ENCODE results near the gene QKI. TPM values are rescaled to one million over a fixed set of nuclear protein-coding genes. Genes with fewer than 3 reads are reported as not detected.

Gene QKI
- total and polyA plus RNA-seq, 10 of the 15 experiments (the other 5 are each of a cell fraction or from before 2014, with no cell fraction given), result 4.7 to 72.5 (median 38.9) TPM

GRCh38 chr6:163504984-163505640 is 90.6 kb downstream of the QKI start:
- DNase-seq (ENCODE audit: low read depth, low spot score) (no peak), ATAC-seq (no peak), FAIRE-seq (no peak)
- CTCF ChIA-PET, result no interaction called here
- H4K20me1 ChIP-seq (ENCODE audit: control insufficient read depth, insufficient read depth), result no peaks in the 10 kb centered on the region
- no peak for TF ChIP-seq EED (IDR thresholded peaks at IDR 0.05; ENCODE audit: low read depth)
- no peak for TF ChIP-seq SMC3 (IDR thresholded peaks at IDR 0.05; ENCODE audit: borderline replicate concordance, low read length)
- TF ChIP-seq NBN (IDR thresholded peaks at IDR 0.05), result no peak
- TF ChIP-seq POU2F2 (IDR thresholded peaks at IDR 0.05; ENCODE audit: borderline replicate concordance, low read depth, low read length), result no peak
- TF ChIP-seq PAX5 (IDR thresholded peaks at IDR 0.05; ENCODE audit: borderline replicate concordance, low read depth, low read length), result no peak
- no peak for TF ChIP-seq SPI1 (IDR thresholded peaks at IDR 0.05; ENCODE audit: borderline replicate concordance, insufficient read depth, low read depth, low read length)
- TF ChIP-seq SREBF2 (IDR thresholded peaks at IDR 0.05; ENCODE audit: low read length), result no peak
- TF ChIP-seq CEBPB (IDR thresholded peaks at IDR 0.05; ENCODE audit: borderline replicate concordance in 1 of 2, low read depth in 2 of 2, low read length in 2 of 2), result no peak
- no peak for TF ChIP-seq RELB (IDR thresholded peaks at IDR 0.05; ENCODE audit: low read depth)
- TF ChIP-seq BRCA1 (IDR thresholded peaks at IDR 0.05; ENCODE audit: low read depth, low read length), result no peak
- 82% methylated on average over 8 of the region's 8 CpGs for WGBS (ENCODE audit: insufficient coverage, insufficient replicate concordance, low lambda C conversion rate, missing lambda C conversion rate)
- H3K4me2 ChIP-seq (ENCODE audit: control insufficient read depth, insufficient read depth), result no peak overlapping the region
- H3K9me3 ChIP-seq (replicated peaks; ENCODE audit: control insufficient read depth, insufficient read depth, low read length), result peaks cover 28% of the 10 kb centered on the region
- H3K36me3 ChIP-seq (ENCODE audit: control insufficient read depth in 2 of 2, insufficient read depth in 2 of 2, low read length in 1 of 2), result peaks cover 0 to 5% of the 10 kb centered on the region in 2 experiments; a peak in 2 of 4 replicates
- intact Hi-C loops (cut with micrococcal nuclease; ENCODE audit: unreplicated experiment) (no loop called here), in situ Hi-C loops (cut with MboI) (no loop called here)
- no peak overlapping the region for H2AFZ ChIP-seq (ENCODE audit: control insufficient read depth, low read depth, low read length)
- peaks cover 13% of the 10 kb centered on the region for H3K79me2 ChIP-seq (ENCODE audit: control insufficient read depth, insufficient read depth, low read length)
- no peaks in the 10 kb centered on the region for H3K4me1 ChIP-seq (ENCODE audit: control insufficient read depth, insufficient read depth, low read length)
- no peak overlapping the region for H3K27ac ChIP-seq (ENCODE audit: control insufficient read depth, insufficient read depth)
- SMC1A ChIA-PET (ENCODE audit: uncharacterized antibody, unreplicated experiment), result interaction anchor here (1.2 kb wide), 1 partner anchor 23 kb away, joined by 3 read pairs; no protein-coding TSS in a partner anchor
- POLR2A ChIA-PET, result no interaction called here
- no peak overlapping the region for H3K4me3 ChIP-seq
- no TSS peak for BruUV-seq (replicated peaks)
- no peaks in the 10 kb centered on the region for H3K27me3 ChIP-seq (replicated peaks in 1 of 2; ENCODE audit: control insufficient read depth in 2 of 2, insufficient read depth in 2 of 2, low read length in 1 of 2)
- no peak overlapping the region for H3K9ac ChIP-seq (ENCODE audit: control insufficient read depth, insufficient read depth, low read length)
- RAD21 ChIA-PET (ENCODE audit: unreplicated experiment), result no interaction called here
